K562 (cell line): ENCODE results near the gene TNKS2. TPM values are rescaled to one million over a fixed set of nuclear protein-coding genes. Genes with fewer than 3 reads are reported as not detected.

Experiments
- ATAC-seq: fragments of 200-7000 bp; cut with Tn5 transposase; 3 replicates; pipeline ENCODE4 v1.9.1; 2020; ENCODE audit warnings: moderate library complexity
- BruUV-seq: library from RNA; stranded (reverse); fragments of 400-500 nt; replicated peaks from 2 replicates; lab custom pipeline; 2021; lab: Mats Ljungman, UMichigan
- CTCF ChIA-PET: fragments of 300-600 bp; formaldehyde crosslinking; extraction: SDS; loops from one replicate; lab custom pipeline; 2021; ENCODE audit warnings: low intra/inter-chr PET ratio; lab: Yijun Ruan, JAX
- POLR2A ChIA-PET: fragments of 300-600, 350-650 bp; sonication (Branson Sonifier 250); formaldehyde crosslinking; extraction: SDS; loops from one replicate; lab custom pipeline; 2021; ENCODE audit warnings: antibody characterized with exemption, inconsistent platforms; lab: Yijun Ruan, JAX
- DNase-seq, 4 experiments: peaks; one replicate each; pipeline versions ENCODE4 v3.0.0 to v3.0.0-alpha.2; 2011 to 2018; ENCODE audit warnings: low spot score in 3 of 4, mixed read lengths in 3 of 4; ENCODE audit errors: extremely low read depth in 1 of 4
- FAIRE-seq: peaks from 2 replicates; lab custom pipeline; 2011; peaks lifted over from hg19 to GRCh38; lab: Jason Lieb, UNC
- H2AFZ ChIP-seq: 2 replicates; pipeline ENCODE4 v1.6.0; 2011; ENCODE audit warnings: low read depth, low read length, control low read depth, inconsistent platforms
- H3K27ac ChIP-seq: fragments of 200-600 bp; 3 replicates; pipeline ENCODE4 v1.8.0; 2011; ENCODE audit warnings: low read depth, mild to moderate bottlenecking, control low read depth, inconsistent platforms, low read length, moderate library complexity, mixed read lengths; ENCODE audit errors: extremely low read depth
- H3K27me3 ChIP-seq, 2 experiments: fragments of 300-600 bp in 1 of 2; 2 replicates in 1 of 2; 3 replicates in 1 of 2; pipeline versions ENCODE4 v1.6.0 to v1.8.0; 2011; ENCODE audit warnings: inconsistent platforms in 2 of 2, low read length in 2 of 2, mild to moderate bottlenecking in 1 of 2, mixed read lengths in 1 of 2, moderate library complexity in 1 of 2; ENCODE audit not compliant: control insufficient read depth in 2 of 2, insufficient read depth in 2 of 2
- H3K36me3 ChIP-seq: fragments of 300-600 bp; 3 replicates; pipeline ENCODE4 v1.8.0; 2011; ENCODE audit warnings: mild to moderate bottlenecking, low read length, inconsistent platforms; ENCODE audit not compliant: control insufficient read depth, insufficient read depth
- H3K4me1 ChIP-seq, 2 experiments: fragments of 200-600 bp in 1 of 2; replicated peaks in 1 of 2; 2 replicates in 1 of 2; 3 replicates in 1 of 2; pipeline versions ENCODE4 v1.5.1 to v1.8.0; 2011; ENCODE audit warnings: inconsistent platforms in 2 of 2, low read length in 2 of 2, mild to moderate bottlenecking in 1 of 2, mixed read lengths in 1 of 2, moderate library complexity in 1 of 2; ENCODE audit not compliant: control insufficient read depth in 2 of 2, insufficient read depth in 2 of 2
- H3K4me2 ChIP-seq: 2 replicates; pipeline ENCODE4 v1.6.1; 2011; ENCODE audit warnings: low read length, control low read depth, inconsistent platforms, mixed read lengths; ENCODE audit not compliant: insufficient read depth
- H3K4me3 ChIP-seq: fragments of 200-600 bp; sonication (generic), shearing (Covaris generic); 2 replicates; pipeline ENCODE4 v1.5.1; 2016; ENCODE audit warnings: control low read depth, inconsistent platforms
- H3K79me2 ChIP-seq: fragments of 200-600 bp; 3 replicates; pipeline ENCODE4 v1.8.0; 2011; ENCODE audit warnings: low read length, inconsistent platforms; ENCODE audit not compliant: control insufficient read depth, insufficient read depth
- H3K9ac ChIP-seq, 2 experiments: 2 replicates each; pipeline versions ENCODE4 v1.6.0 to v1.6.1; 2011; ENCODE audit warnings: low read depth in 2 of 2, low read length in 2 of 2, control low read depth in 1 of 2, inconsistent platforms in 1 of 2, mild to moderate bottlenecking in 1 of 2, mixed read lengths in 1 of 2; ENCODE audit not compliant: insufficient read depth in 1 of 2
- H3K9me1 ChIP-seq: one replicate; pipeline ENCODE4 v1.6.0; 2011; ENCODE audit warnings: inconsistent platforms, mild to moderate bottlenecking, low read length, moderate library complexity; ENCODE audit not compliant: control insufficient read depth, insufficient read depth
- H3K9me3 ChIP-seq: replicated peaks from 2 replicates; pipeline ENCODE4 v1.5.1; 2011; ENCODE audit warnings: low read depth, low read length, inconsistent platforms; ENCODE audit not compliant: control insufficient read depth, insufficient read depth
- H4K20me1 ChIP-seq: replicated peaks from 2 replicates; pipeline ENCODE4 v1.6.1; 2011; ENCODE audit warnings: low read length, inconsistent platforms, mixed read lengths; ENCODE audit not compliant: control insufficient read depth, insufficient read depth
- HNRNPH1 ChIP-seq: fragments of 200-400 bp; formaldehyde crosslinking; optimal IDR thresholded peaks from 2 replicates; pipeline ENCODE3; 2017; ENCODE audit warnings: low read depth, mild to moderate bottlenecking, low read length, moderate library complexity
- KAT2B ChIP-seq: IDR thresholded peaks from one replicate; pipeline ENCODE4 v1.6.1; 2012; ENCODE audit warnings: low read depth, mild to moderate bottlenecking, control low read depth, inconsistent platforms, low read length, moderate library complexity
- SRSF1 ChIP-seq: fragments of 200-400 bp; formaldehyde crosslinking; IDR thresholded peaks from 2 replicates; pipeline ENCODE4 v1.6.1; 2017; ENCODE audit warnings: mild to moderate bottlenecking, low read depth, low read length, moderate library complexity
- TEAD1 ChIP-seq, 2 experiments: fragments of 450-650 bp in 1 of 2; sonication (generic) in 1 of 2; formaldehyde crosslinking; IDR thresholded peaks; 2 replicates each; pipeline versions ENCODE4 v1.4.0 to v1.8.0; 2020 to 2022; ENCODE audit warnings: mild to moderate bottlenecking in 2 of 2, missing genetic modification reagents in 1 of 2
- ZFP36 ChIP-seq: fragments of 150-350 bp; IDR thresholded peaks from 2 replicates; pipeline ENCODE4 v1.6.1; 2018; ENCODE audit warnings: low read length, low read depth; ENCODE audit not compliant: partially characterized antibody
- WGBS: fragments of 100-300 bp; shearing (Covaris generic); methylation state at CpG from one replicate; pipeline ENCODE4 v1.1.6; 2016; ENCODE audit warnings: low coverage, mixed read lengths; ENCODE audit not compliant: insufficient coverage; ENCODE audit errors: missing lambda C conversion rate; 5-methylcytosine and 5-hydroxymethylcytosine counted together
- in situ Hi-C: fragments of 300-500 bp; cut with MboI; formaldehyde crosslinking; loops from 4 replicates; pipeline ENCODE4 v1.15.0; 2018; ENCODE audit warnings: inconsistent platforms, mixed read lengths
- intact Hi-C: fragments of 100-400 bp; cut with micrococcal nuclease; formaldehyde crosslinking; loops from 2 replicates; pipeline ENCODE4 v1.14.2; 2022
- polyA plus RNA-seq, 8 experiments: library from polyadenylated mRNA; depleted of rRNA in 4 of 8; stranded (reverse) in 5 of 8; unstranded in 3 of 8; fragments of >200 nt; fragmentation: Nextera tagmentation in 2 of 8; fragmentation: Illumina TruSeq in 1 of 8; extraction: Ambion mirVana in 2 of 8; extraction: Trizol in 1 of 8; gene quantifications; 2 replicates each; pipeline versions ENCODE4 v1.2.1 to v1.2.3, GENCODE V29; 2011 to 2014; ENCODE audit warnings: inconsistent platforms in 1 of 8, missing spikeins in 1 of 8
- total RNA-seq, 7 experiments: library from RNA; depleted of rRNA in 6 of 7; stranded (reverse); fragments of >200 nt in 6 of 7; fragmentation: Illumina TruSeq in 2 of 7; extraction: Trizol in 2 of 7; gene quantifications; 2 replicates each; pipeline versions ENCODE4 v1.2.1 to v1.2.3, GENCODE V29; 2011 to 2021; ENCODE audit warnings: low replicate concordance in 1 of 7
- TF ChIP-seq, protein P1 (sequence below): sonication (generic); formaldehyde crosslinking; IDR thresholded peaks from 2 replicates; pipeline ENCODE4 v1.8.0; 2023; ENCODE audit warnings: missing genetic modification reagents, mild to moderate bottlenecking, borderline replicate concordance
- TF ChIP-seq, protein P2 (sequence below): fragments of 450-650 bp; IDR thresholded peaks from 2 replicates; pipeline ENCODE4 v1.6.1; 2016
- TF ChIP-seq, protein P3 (sequence below): fragments of 250-450 bp; sonication (Bioruptor Pico); IDR thresholded peaks from 2 replicates; pipeline ENCODE4 v1.5.0; 2022; ENCODE audit warnings: mild to moderate bottlenecking
- TF ChIP-seq, protein P4 (sequence below): fragments of 250-450 bp; sonication (Bioruptor Pico); IDR thresholded peaks from 2 replicates; pipeline ENCODE4 v1.9.0; 2021; ENCODE audit warnings: mild to moderate bottlenecking, inconsistent platforms

Gene TNKS2
- total and polyA plus RNA-seq, 9 of the 15 experiments (the other 6 are each of a cell fraction or from before 2014, with no cell fraction given), result 3.5 to 19.8 (median 8.6) TPM

DNA sequence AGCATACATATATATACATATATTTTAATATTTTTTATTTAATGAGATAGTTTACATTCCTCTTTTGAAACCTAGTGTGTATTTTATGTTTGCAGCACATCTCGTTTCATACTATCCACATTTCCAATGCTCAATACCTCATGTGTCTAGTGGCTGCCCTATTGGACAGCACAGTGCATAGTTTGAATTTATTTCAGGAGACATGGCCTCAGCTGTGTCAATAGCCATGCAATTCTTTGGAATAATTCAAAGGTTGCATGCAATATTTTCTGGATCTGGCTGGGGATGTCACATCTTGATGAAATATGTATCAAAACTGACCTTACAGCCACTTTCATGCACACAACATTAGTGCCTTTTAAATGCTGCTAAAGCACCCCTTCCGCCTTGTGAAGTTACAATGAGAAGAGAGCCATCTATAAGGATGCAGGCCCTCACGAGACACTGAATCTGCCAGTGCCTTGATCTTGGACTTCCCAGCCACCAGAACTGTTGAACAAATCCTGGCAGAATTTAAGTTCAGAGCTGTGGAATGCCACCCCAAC, 98.1 kb downstream of the TNKS2 start:
- 46% methylated on average over 3 of the region's 3 CpGs for WGBS
- Histone ChIP-seq H3K27me3 (no peaks in the 10 kb centered on the region), H3K9ac (no peak overlapping the region), H3K4me1 (peaks cover 0 to under 1% of the 10 kb centered on the region in 2 experiments; a peak in 2 of 5 replicates), H3K4me2 (no peak overlapping the region), H3K9me3 (no peaks in the 10 kb centered on the region), H3K4me3 (no peak overlapping the region), H2AFZ (no peak overlapping the region), H3K79me2 (no peaks in the 10 kb centered on the region), H3K27ac (no peak overlapping the region), H4K20me1 (no peaks in the 10 kb centered on the region), H3K9me1 (no peaks in the 10 kb centered on the region), H3K36me3 (no peaks in the 10 kb centered on the region)
- no peak for DNase-seq
- ChIA-PET POLR2A (no interaction called here), CTCF (no interaction called here)
- no TSS peak for BruUV-seq
- in situ Hi-C loops, result no loop called here
- ATAC-seq, result no peak
- no peak for FAIRE-seq
- intact Hi-C loops, result no loop called here
- no peak for TF ChIP-seq SRSF1
- TF ChIP-seq ZFP36, result no peak
- TF ChIP-seq, protein P1, sequence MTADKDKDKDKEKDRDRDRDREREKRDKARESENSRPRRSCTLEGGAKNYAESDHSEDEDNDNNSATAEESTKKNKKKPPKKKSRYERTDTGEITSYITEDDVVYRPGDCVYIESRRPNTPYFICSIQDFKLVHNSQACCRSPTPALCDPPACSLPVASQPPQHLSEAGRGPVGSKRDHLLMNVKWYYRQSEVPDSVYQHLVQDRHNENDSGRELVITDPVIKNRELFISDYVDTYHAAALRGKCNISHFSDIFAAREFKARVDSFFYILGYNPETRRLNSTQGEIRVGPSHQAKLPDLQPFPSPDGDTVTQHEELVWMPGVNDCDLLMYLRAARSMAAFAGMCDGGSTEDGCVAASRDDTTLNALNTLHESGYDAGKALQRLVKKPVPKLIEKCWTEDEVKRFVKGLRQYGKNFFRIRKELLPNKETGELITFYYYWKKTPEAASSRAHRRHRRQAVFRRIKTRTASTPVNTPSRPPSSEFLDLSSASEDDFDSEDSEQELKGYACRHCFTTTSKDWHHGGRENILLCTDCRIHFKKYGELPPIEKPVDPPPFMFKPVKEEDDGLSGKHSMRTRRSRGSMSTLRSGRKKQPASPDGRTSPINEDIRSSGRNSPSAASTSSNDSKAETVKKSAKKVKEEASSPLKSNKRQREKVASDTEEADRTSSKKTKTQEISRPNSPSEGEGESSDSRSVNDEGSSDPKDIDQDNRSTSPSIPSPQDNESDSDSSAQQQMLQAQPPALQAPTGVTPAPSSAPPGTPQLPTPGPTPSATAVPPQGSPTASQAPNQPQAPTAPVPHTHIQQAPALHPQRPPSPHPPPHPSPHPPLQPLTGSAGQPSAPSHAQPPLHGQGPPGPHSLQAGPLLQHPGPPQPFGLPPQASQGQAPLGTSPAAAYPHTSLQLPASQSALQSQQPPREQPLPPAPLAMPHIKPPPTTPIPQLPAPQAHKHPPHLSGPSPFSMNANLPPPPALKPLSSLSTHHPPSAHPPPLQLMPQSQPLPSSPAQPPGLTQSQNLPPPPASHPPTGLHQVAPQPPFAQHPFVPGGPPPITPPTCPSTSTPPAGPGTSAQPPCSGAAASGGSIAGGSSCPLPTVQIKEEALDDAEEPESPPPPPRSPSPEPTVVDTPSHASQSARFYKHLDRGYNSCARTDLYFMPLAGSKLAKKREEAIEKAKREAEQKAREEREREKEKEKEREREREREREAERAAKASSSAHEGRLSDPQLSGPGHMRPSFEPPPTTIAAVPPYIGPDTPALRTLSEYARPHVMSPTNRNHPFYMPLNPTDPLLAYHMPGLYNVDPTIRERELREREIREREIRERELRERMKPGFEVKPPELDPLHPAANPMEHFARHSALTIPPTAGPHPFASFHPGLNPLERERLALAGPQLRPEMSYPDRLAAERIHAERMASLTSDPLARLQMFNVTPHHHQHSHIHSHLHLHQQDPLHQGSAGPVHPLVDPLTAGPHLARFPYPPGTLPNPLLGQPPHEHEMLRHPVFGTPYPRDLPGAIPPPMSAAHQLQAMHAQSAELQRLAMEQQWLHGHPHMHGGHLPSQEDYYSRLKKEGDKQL (CRISPR knock-in tag), result no peak
- no peak for TF ChIP-seq HNRNPH1
- TF ChIP-seq, protein P2, sequence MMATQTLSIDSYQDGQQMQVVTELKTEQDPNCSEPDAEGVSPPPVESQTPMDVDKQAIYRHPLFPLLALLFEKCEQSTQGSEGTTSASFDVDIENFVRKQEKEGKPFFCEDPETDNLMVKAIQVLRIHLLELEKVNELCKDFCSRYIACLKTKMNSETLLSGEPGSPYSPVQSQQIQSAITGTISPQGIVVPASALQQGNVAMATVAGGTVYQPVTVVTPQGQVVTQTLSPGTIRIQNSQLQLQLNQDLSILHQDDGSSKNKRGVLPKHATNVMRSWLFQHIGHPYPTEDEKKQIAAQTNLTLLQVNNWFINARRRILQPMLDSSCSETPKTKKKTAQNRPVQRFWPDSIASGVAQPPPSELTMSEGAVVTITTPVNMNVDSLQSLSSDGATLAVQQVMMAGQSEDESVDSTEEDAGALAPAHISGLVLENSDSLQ, result no peak
- TF ChIP-seq KAT2B, result no peak
- TF ChIP-seq TEAD1 (CRISPR knock-in tag; IDR thresholded peaks at IDR 0.05), result no peak
- TF ChIP-seq, protein P3, sequence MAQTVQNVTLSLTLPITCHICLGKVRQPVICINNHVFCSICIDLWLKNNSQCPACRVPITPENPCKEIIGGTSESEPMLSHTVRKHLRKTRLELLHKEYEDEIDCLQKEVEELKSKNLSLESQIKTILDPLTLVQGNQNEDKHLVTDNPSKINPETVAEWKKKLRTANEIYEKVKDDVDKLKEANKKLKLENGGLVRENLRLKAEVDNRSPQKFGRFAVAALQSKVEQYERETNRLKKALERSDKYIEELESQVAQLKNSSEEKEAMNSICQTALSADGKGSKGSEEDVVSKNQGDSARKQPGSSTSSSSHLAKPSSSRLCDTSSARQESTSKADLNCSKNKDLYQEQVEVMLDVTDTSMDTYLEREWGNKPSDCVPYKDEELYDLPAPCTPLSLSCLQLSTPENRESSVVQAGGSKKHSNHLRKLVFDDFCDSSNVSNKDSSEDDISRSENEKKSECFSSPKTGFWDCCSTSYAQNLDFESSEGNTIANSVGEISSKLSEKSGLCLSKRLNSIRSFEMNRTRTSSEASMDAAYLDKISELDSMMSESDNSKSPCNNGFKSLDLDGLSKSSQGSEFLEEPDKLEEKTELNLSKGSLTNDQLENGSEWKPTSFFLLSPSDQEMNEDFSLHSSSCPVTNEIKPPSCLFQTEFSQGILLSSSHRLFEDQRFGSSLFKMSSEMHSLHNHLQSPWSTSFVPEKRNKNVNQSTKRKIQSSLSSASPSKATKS (CRISPR knock-in tag), result no peak
- TF ChIP-seq, protein P4, sequence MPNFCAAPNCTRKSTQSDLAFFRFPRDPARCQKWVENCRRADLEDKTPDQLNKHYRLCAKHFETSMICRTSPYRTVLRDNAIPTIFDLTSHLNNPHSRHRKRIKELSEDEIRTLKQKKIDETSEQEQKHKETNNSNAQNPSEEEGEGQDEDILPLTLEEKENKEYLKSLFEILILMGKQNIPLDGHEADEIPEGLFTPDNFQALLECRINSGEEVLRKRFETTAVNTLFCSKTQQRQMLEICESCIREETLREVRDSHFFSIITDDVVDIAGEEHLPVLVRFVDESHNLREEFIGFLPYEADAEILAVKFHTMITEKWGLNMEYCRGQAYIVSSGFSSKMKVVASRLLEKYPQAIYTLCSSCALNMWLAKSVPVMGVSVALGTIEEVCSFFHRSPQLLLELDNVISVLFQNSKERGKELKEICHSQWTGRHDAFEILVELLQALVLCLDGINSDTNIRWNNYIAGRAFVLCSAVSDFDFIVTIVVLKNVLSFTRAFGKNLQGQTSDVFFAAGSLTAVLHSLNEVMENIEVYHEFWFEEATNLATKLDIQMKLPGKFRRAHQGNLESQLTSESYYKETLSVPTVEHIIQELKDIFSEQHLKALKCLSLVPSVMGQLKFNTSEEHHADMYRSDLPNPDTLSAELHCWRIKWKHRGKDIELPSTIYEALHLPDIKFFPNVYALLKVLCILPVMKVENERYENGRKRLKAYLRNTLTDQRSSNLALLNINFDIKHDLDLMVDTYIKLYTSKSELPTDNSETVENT, result no peak
